Stomach (tissue), 4 donors: ENCODE measurements around the gene CACUL1.

ENCODE experiments used
- EP300 ChIP-seq: sonication (generic); formaldehyde crosslinking; IDR thresholded peaks from one replicate; pipeline ENCODE4 v1.6.1; 2017; ENCODE audit warnings: antibody characterized with exemption
- POLR2A ChIP-seq, 4 donors: fragments of 450-650 bp; IDR thresholded peaks; one replicate each; pipeline ENCODE4 v1.6.1; 2016; ENCODE audit warnings: antibody characterized with exemption in 4 of 4, control low read depth in 2 of 4, mild to moderate bottlenecking in 1 of 4, moderate library complexity in 1 of 4
- TF ChIP-seq, protein P1 (sequence below), 7 experiments: fragments of 450-650 bp in 4 of 7; fragments of 200-600 bp in 3 of 7; sonication (generic) in 3 of 7; IDR thresholded peaks; one replicate each; pipeline ENCODE4 v1.5.1; 2016 to 2019; ENCODE audit warnings: antibody characterized with exemption in 7 of 7, control low read depth in 2 of 7, mild to moderate bottlenecking in 1 of 7

DNA sequence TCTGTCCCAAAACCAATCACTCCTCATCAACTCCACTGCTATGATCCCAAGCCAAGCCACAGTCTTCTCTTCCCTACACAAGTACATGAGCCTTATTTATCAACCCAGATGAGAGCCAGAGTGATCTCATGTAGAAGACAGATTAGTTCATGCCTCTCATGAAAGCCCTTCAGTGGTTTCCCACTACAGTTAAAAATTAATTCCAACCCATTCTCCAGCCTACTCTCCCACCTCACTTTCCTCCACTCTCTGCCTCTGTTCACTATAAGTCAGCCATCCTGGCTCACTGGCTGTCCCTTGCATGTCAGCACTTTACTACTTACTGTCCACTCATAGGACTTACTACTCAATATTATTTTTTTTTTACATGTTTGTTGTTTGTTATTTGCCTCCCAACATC lies 67.3 kb downstream of the CACUL1 start:
- TF ChIP-seq, protein P1, sequence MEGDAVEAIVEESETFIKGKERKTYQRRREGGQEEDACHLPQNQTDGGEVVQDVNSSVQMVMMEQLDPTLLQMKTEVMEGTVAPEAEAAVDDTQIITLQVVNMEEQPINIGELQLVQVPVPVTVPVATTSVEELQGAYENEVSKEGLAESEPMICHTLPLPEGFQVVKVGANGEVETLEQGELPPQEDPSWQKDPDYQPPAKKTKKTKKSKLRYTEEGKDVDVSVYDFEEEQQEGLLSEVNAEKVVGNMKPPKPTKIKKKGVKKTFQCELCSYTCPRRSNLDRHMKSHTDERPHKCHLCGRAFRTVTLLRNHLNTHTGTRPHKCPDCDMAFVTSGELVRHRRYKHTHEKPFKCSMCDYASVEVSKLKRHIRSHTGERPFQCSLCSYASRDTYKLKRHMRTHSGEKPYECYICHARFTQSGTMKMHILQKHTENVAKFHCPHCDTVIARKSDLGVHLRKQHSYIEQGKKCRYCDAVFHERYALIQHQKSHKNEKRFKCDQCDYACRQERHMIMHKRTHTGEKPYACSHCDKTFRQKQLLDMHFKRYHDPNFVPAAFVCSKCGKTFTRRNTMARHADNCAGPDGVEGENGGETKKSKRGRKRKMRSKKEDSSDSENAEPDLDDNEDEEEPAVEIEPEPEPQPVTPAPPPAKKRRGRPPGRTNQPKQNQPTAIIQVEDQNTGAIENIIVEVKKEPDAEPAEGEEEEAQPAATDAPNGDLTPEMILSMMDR (IDR thresholded peaks at IDR 0.05), result no peak
- TF ChIP-seq POLR2A (IDR thresholded peaks at IDR 0.05) (no peak), EP300 (no peak)
